GM12878 (cell line): Measurements from ENCODE around the gene APBB3. TPM values are rescaled to one million over a fixed set of nuclear protein-coding genes. Genes with fewer than 3 reads are reported as not detected.

Experiments used
- ATF7 ChIP-seq: fragments of 450-650 bp; IDR thresholded peaks from 2 replicates; pipeline ENCODE4 v1.6.1; 2016; ENCODE audit warnings: low read depth, mild to moderate bottlenecking
- CHD4 ChIP-seq: fragments of 200-600 bp; sonication (generic); IDR thresholded peaks from 2 replicates; pipeline ENCODE4 v1.6.1; 2016; ENCODE audit warnings: mild to moderate bottlenecking
- CREB1 ChIP-seq: IDR thresholded peaks from 2 replicates; pipeline ENCODE4 v1.6.1; 2012; ENCODE audit warnings: low read depth, mild to moderate bottlenecking, inconsistent platforms
- CTCF ChIP-seq, 3 experiments: IDR thresholded peaks in 2 of 3; conservative IDR thresholded peaks in 1 of 3; 2 replicates each; pipeline ENCODE4 v1.5.1; 2011; ENCODE audit warnings: low read depth in 3 of 3, low read length in 3 of 3, mild to moderate bottlenecking in 3 of 3, control low read depth in 2 of 3, moderate library complexity in 2 of 3, inconsistent platforms in 1 of 3, mixed read lengths in 1 of 3; ENCODE audit not compliant: control insufficient read depth in 2 of 3, insufficient read depth in 1 of 3; ENCODE audit errors: extremely low read depth in 1 of 3
- E4F1 ChIP-seq: fragments of 450-650 bp; IDR thresholded peaks from 2 replicates; pipeline ENCODE4 v1.6.1; 2018; ENCODE audit warnings: borderline replicate concordance, mild to moderate bottlenecking; ENCODE audit not compliant: partially characterized antibody
- ETV6 ChIP-seq, 2 experiments: fragments of 450-650 bp in 1 of 2; IDR thresholded peaks in 1 of 2; conservative IDR thresholded peaks in 1 of 2; 2 replicates each; pipeline ENCODE4 v1.6.1; 2014; ENCODE audit warnings: antibody characterized with exemption in 1 of 2, borderline replicate concordance in 1 of 2, low read depth in 1 of 2, mild to moderate bottlenecking in 1 of 2, moderate library complexity in 1 of 2
- GABPA ChIP-seq: IDR thresholded peaks from 2 replicates; pipeline ENCODE4 v1.6.1; 2014; ENCODE audit warnings: antibody characterized with exemption, low read depth, mild to moderate bottlenecking, inconsistent platforms
- IKZF1 ChIP-seq: fragments of 450-650 bp; conservative IDR thresholded peaks from 2 replicates; pipeline ENCODE4 v1.6.1; 2017; ENCODE audit warnings: antibody characterized with exemption, mild to moderate bottlenecking
- JUND ChIP-seq: IDR thresholded peaks from 2 replicates; pipeline ENCODE4 v1.6.1; 2012; ENCODE audit warnings: low read depth, mild to moderate bottlenecking, low read length, improper control_type of control experiment, moderate library complexity
- MAX ChIP-seq: IDR thresholded peaks from 2 replicates; pipeline ENCODE4 v1.6.1; 2012; ENCODE audit warnings: low read depth, low read length, improper control_type of control experiment
- MEF2A ChIP-seq: IDR thresholded peaks from 2 replicates; pipeline ENCODE4 v1.6.1; 2011; ENCODE audit warnings: low read depth, mild to moderate bottlenecking, low read length, moderate library complexity; ENCODE audit not compliant: insufficient read depth
- MLLT1 ChIP-seq: fragments of 450-650 bp; IDR thresholded peaks from 2 replicates; pipeline ENCODE4 v1.6.1; 2016; ENCODE audit warnings: mild to moderate bottlenecking
- NKRF ChIP-seq: fragments of 450-650 bp; conservative IDR thresholded peaks from 2 replicates; pipeline ENCODE4 v1.6.1; 2017; ENCODE audit warnings: mild to moderate bottlenecking, moderate library complexity
- NR2F1 ChIP-seq: fragments of 450-650 bp; conservative IDR thresholded peaks from 2 replicates; pipeline ENCODE4 v1.6.1; 2017; ENCODE audit warnings: mild to moderate bottlenecking
- PKNOX1 ChIP-seq: fragments of 450-650 bp; IDR thresholded peaks from 2 replicates; pipeline ENCODE4 v1.6.1; 2016; ENCODE audit warnings: mild to moderate bottlenecking
- SMAD1 ChIP-seq: fragments of 450-650 bp; IDR thresholded peaks from 2 replicates; pipeline ENCODE4 v1.6.1; 2018; ENCODE audit warnings: mild to moderate bottlenecking, low read depth; ENCODE audit not compliant: partially characterized antibody
- SP1 ChIP-seq: IDR thresholded peaks from one replicate; pipeline ENCODE4 v1.6.1; 2011; ENCODE audit warnings: low read depth, low read length
- STAT3 ChIP-seq: IDR thresholded peaks from 2 replicates; pipeline ENCODE4 v1.6.1; 2011; ENCODE audit warnings: low read depth, low read length, improper control_type of control experiment
- TAF1 ChIP-seq: IDR thresholded peaks from 2 replicates; pipeline ENCODE4 v1.6.1; 2011; ENCODE audit warnings: mild to moderate bottlenecking, low read depth, low read length, borderline replicate concordance
- TCF12 ChIP-seq: IDR thresholded peaks from 2 replicates; pipeline ENCODE4 v1.6.1; 2011; ENCODE audit warnings: low read depth, mild to moderate bottlenecking, low read length
- YBX1 ChIP-seq: fragments of 450-650 bp; IDR thresholded peaks from 2 replicates; pipeline ENCODE4 v1.6.1; 2016; ENCODE audit warnings: antibody characterized with exemption
- ZBED1 ChIP-seq: IDR thresholded peaks from 2 replicates; pipeline ENCODE4 v1.6.1; 2016; ENCODE audit warnings: borderline replicate concordance
- ZNF24 ChIP-seq: fragments of 450-650 bp; IDR thresholded peaks from 2 replicates; pipeline ENCODE4 v1.6.1; 2017; ENCODE audit warnings: antibody characterized with exemption, mild to moderate bottlenecking
- polyA plus RNA-seq, 11 experiments: library from polyadenylated mRNA; depleted of rRNA in 4 of 11; unstranded in 6 of 11; stranded (reverse) in 5 of 11; fragments of >200 nt; fragmentation: Nextera tagmentation in 4 of 11; fragmentation: Illumina TruSeq in 1 of 11; extraction: Ambion mirVana in 4 of 11; extraction: Trizol in 1 of 11; gene quantifications; 1 replicate in 1 of 11; 2 replicates in 10 of 11; pipeline versions ENCODE4 v1.2.1 to v1.2.3, GENCODE V29; 2011 to 2016; ENCODE audit warnings: inconsistent platforms in 2 of 11, missing spikeins in 2 of 11, low read depth in 1 of 11
- total RNA-seq, 4 experiments: library from RNA; depleted of rRNA in 3 of 4; stranded (reverse); fragments of >200 nt in 3 of 4; fragmentation: Illumina TruSeq in 1 of 4; extraction: Trizol in 1 of 4; gene quantifications; 2 replicates each; pipeline versions ENCODE4 v1.2.1 to v1.2.3, GENCODE V29; 2013 to 2021

APBB3 gene
- total and polyA plus RNA-seq, 10 of the 15 experiments (the other 5 are each of a cell fraction or from before 2014, with no cell fraction given): 0.35 to 33.3 (median 14.3) TPM

- TF ChIP-seq MLLT1: no peak
- TF ChIP-seq CHD4: no peak
- TF ChIP-seq SMAD1: no peak
- no peak for TF ChIP-seq STAT3
- TF ChIP-seq CREB1: 0 out of 2 replicates have a peak, but pooled peaks have one; percentile 12
- TF ChIP-seq ZNF24: no peak
- no peak for TF ChIP-seq SP1
- TF ChIP-seq IKZF1: peak; percentile 23; the same call in 1 of the 2 replicates
- TF ChIP-seq TAF1: no peak
- TF ChIP-seq JUND: no peak
- no peak for TF ChIP-seq NR2F1
- 0 out of 2 replicates have a peak, but pooled peaks have one; percentile 15 for TF ChIP-seq TCF12
- TF ChIP-seq PKNOX1: peak; percentile 64; the same call in 1 of the 2 replicates
- no peak for TF ChIP-seq CTCF (IDR thresholded peaks at IDR 0.05 in 2 of 3, conservative IDR thresholded peaks at IDR 0.05 in 1 of 3; ENCODE audit: control insufficient read depth in 2 of 3, extremely low read depth in 1 of 3, insufficient read depth in 1 of 3, low read depth in 3 of 3, low read length in 3 of 3)
- TF ChIP-seq MAX: no peak
- no peak for TF ChIP-seq YBX1
- TF ChIP-seq ATF7: no peak
- TF ChIP-seq ZBED1: no peak
- TF ChIP-seq GABPA: no peak
- peak in 1 of 2 experiments; percentile 53; a peak in 1 of 4 replicates for TF ChIP-seq ETV6 (conservative IDR thresholded peaks at IDR 0.05 in 1 of 2, IDR thresholded peaks at IDR 0.05 in 1 of 2; ENCODE audit: borderline replicate concordance in 1 of 2, low read depth in 1 of 2)
- TF ChIP-seq E4F1: no peak
- 0 out of 2 replicates have a peak, but pooled peaks have one; percentile 25 for TF ChIP-seq NKRF
- TF ChIP-seq MEF2A: no peak
Observed at GRCh38 chr5:140569197-140569596, 4.8 kb upstream of the APBB3 start (continued).
